H1 (cell line): Measurements from ENCODE around the gene VSX1. TPM values are rescaled to one million over a fixed set of nuclear protein-coding genes. Genes with fewer than 3 reads are reported as not detected.

ENCODE experiments used
- CTCF ChIP-seq, 3 experiments: IDR thresholded peaks; 1 replicate in 2 of 3; 2 replicates in 1 of 3; pipeline versions ENCODE4 v1.5.1 to v1.6.1; 2011; ENCODE audit warnings: low read length in 3 of 3, mild to moderate bottlenecking in 3 of 3, inconsistent platforms in 2 of 3, low read depth in 1 of 3, moderate library complexity in 1 of 3; ENCODE audit not compliant: insufficient read depth in 1 of 3; ENCODE audit errors: control extremely low read depth in 1 of 3
- FOSL1 ChIP-seq: IDR thresholded peaks from 2 replicates; pipeline ENCODE4 v1.6.1; 2011; ENCODE audit warnings: mild to moderate bottlenecking, low read depth, low read length, moderate library complexity; ENCODE audit not compliant: insufficient read depth
- KDM4A ChIP-seq: IDR thresholded peaks from one replicate; pipeline ENCODE4 v1.7.1; 2012; ENCODE audit warnings: low read depth, mild to moderate bottlenecking, moderate library complexity, low read length, inconsistent platforms; ENCODE audit not compliant: severe bottlenecking
- polyA plus RNA-seq, 7 experiments: library from polyadenylated mRNA; depleted of rRNA in 3 of 7; stranded (reverse) in 5 of 7; unstranded in 2 of 7; fragments of >200 nt in 5 of 7; fragments of 200-250 nt in 2 of 7; gene quantifications; 1 replicate in 5 of 7; 2 replicates in 1 of 7; 4 replicates in 1 of 7; pipeline versions ENCODE4 v1.2.1 to v1.2.3, GENCODE V29; 2011 to 2013; ENCODE audit warnings: missing spikeins in 2 of 7, mixed read lengths in 2 of 7
- total RNA-seq: library from RNA; stranded (reverse); fragmentation: NEBNext Ultra II Directional; extraction: Animal tissue kit (Norgen Biotek cat#: 25700); gene quantifications from 2 replicates; pipeline ENCODE4 v1.2.1, GENCODE V29; 2021
- TF ChIP-seq, protein P1 (sequence below): fragments of 300-600 bp; sonication (generic); IDR thresholded peaks from 2 replicates; pipeline ENCODE4 v1.7.1; 2012; ENCODE audit warnings: low read length, moderate library complexity, mild to moderate bottlenecking, inconsistent platforms; ENCODE audit not compliant: insufficient replicate concordance

Gene VSX1
- total and polyA plus RNA-seq, 2 of the 8 experiments (the other 6 are each of a cell fraction or from before 2014, with no cell fraction given) = 0.14 TPM; not detected in 1

DNA sequence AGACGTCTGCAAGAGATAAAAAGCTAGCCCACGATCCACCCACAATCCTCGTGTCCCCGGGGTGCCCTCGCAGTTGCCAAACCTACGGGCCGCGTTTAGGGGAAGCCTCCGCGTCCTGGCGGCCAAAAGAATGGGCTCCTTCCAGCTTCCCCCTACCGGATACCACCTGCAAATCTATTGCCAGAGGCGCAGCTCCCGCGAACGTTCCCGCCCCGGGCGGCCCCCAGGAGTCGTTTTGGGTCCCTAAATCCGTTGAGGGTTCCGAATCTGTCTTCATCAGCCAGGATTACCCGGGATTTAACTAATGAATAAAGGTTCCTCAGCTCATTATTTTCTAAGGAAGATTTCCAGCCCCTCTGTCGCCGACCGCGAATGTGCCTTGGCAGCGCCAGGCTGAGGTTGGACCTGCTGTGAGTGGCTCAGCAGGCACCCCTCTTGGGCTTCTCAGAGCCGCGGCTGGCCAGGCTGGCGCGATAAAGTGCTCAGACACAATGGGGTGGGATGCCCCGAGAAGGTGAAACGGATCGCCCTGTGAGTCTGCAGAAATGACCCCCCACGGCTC, 2.8 kb upstream of the VSX1 start (continued):
- TF ChIP-seq, protein P1, sequence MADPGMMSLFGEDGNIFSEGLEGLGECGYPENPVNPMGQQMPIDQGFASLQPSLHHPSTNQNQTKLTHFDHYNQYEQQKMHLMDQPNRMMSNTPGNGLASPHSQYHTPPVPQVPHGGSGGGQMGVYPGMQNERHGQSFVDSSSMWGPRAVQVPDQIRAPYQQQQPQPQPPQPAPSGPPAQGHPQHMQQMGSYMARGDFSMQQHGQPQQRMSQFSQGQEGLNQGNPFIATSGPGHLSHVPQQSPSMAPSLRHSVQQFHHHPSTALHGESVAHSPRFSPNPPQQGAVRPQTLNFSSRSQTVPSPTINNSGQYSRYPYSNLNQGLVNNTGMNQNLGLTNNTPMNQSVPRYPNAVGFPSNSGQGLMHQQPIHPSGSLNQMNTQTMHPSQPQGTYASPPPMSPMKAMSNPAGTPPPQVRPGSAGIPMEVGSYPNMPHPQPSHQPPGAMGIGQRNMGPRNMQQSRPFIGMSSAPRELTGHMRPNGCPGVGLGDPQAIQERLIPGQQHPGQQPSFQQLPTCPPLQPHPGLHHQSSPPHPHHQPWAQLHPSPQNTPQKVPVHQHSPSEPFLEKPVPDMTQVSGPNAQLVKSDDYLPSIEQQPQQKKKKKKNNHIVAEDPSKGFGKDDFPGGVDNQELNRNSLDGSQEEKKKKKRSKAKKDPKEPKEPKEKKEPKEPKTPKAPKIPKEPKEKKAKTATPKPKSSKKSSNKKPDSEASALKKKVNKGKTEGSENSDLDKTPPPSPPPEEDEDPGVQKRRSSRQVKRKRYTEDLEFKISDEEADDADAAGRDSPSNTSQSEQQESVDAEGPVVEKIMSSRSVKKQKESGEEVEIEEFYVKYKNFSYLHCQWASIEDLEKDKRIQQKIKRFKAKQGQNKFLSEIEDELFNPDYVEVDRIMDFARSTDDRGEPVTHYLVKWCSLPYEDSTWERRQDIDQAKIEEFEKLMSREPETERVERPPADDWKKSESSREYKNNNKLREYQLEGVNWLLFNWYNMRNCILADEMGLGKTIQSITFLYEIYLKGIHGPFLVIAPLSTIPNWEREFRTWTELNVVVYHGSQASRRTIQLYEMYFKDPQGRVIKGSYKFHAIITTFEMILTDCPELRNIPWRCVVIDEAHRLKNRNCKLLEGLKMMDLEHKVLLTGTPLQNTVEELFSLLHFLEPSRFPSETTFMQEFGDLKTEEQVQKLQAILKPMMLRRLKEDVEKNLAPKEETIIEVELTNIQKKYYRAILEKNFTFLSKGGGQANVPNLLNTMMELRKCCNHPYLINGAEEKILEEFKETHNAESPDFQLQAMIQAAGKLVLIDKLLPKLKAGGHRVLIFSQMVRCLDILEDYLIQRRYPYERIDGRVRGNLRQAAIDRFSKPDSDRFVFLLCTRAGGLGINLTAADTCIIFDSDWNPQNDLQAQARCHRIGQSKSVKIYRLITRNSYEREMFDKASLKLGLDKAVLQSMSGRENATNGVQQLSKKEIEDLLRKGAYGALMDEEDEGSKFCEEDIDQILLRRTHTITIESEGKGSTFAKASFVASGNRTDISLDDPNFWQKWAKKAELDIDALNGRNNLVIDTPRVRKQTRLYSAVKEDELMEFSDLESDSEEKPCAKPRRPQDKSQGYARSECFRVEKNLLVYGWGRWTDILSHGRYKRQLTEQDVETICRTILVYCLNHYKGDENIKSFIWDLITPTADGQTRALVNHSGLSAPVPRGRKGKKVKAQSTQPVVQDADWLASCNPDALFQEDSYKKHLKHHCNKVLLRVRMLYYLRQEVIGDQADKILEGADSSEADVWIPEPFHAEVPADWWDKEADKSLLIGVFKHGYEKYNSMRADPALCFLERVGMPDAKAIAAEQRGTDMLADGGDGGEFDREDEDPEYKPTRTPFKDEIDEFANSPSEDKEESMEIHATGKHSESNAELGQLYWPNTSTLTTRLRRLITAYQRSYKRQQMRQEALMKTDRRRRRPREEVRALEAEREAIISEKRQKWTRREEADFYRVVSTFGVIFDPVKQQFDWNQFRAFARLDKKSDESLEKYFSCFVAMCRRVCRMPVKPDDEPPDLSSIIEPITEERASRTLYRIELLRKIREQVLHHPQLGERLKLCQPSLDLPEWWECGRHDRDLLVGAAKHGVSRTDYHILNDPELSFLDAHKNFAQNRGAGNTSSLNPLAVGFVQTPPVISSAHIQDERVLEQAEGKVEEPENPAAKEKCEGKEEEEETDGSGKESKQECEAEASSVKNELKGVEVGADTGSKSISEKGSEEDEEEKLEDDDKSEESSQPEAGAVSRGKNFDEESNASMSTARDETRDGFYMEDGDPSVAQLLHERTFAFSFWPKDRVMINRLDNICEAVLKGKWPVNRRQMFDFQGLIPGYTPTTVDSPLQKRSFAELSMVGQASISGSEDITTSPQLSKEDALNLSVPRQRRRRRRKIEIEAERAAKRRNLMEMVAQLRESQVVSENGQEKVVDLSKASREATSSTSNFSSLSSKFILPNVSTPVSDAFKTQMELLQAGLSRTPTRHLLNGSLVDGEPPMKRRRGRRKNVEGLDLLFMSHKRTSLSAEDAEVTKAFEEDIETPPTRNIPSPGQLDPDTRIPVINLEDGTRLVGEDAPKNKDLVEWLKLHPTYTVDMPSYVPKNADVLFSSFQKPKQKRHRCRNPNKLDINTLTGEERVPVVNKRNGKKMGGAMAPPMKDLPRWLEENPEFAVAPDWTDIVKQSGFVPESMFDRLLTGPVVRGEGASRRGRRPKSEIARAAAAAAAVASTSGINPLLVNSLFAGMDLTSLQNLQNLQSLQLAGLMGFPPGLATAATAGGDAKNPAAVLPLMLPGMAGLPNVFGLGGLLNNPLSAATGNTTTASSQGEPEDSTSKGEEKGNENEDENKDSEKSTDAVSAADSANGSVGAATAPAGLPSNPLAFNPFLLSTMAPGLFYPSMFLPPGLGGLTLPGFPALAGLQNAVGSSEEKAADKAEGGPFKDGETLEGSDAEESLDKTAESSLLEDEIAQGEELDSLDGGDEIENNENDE = no peak
- TF ChIP-seq KDM4A (peak; percentile 22), FOSL1 (no peak), CTCF (IDR thresholded peaks at IDR 0.05; ENCODE audit: control extremely low read depth in 1 of 3, insufficient read depth in 1 of 3, low read depth in 1 of 3, low read length in 3 of 3) (peak in 2 of 3 experiments; percentile 5 to 13; a peak in 2 of 4 replicates)
